PC-9 (cell line): ENCODE data around the gene DSPP.

Source experiments
- EZH2 ChIP-seq: fragments of 200-600 bp; sonication (generic); IDR thresholded peaks from 2 replicates; pipeline ENCODE4 v1.8.0; 2017; ENCODE audit warnings: antibody characterized with exemption, low read depth
- TF ChIP-seq, protein P1 (sequence below): fragments of 200-600 bp; sonication (generic); conservative IDR thresholded peaks from 2 replicates; pipeline ENCODE4 v1.6.1; 2017; ENCODE audit warnings: mixed run types, antibody characterized with exemption, mild to moderate bottlenecking, moderate library complexity

DNA sequence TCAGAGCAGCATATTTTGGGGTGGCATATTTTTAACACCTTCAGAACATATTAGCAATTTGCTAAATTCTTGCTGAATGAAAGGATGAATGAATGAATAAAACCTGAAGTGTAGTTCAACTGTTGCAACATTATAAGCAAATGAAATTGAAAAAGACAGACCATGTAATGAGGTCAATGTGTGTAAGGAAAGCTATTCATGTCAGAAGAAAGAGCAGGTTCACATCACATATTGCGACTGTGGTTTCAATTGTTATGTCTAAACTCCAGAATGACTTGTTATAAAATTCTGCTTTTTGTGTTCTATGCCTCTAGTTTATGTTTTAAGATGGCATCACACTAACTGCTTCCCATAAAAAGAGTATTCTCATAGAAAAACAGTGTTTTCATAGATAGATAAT is 32.9 kb upstream of the DSPP start:
- TF ChIP-seq, protein P1, sequence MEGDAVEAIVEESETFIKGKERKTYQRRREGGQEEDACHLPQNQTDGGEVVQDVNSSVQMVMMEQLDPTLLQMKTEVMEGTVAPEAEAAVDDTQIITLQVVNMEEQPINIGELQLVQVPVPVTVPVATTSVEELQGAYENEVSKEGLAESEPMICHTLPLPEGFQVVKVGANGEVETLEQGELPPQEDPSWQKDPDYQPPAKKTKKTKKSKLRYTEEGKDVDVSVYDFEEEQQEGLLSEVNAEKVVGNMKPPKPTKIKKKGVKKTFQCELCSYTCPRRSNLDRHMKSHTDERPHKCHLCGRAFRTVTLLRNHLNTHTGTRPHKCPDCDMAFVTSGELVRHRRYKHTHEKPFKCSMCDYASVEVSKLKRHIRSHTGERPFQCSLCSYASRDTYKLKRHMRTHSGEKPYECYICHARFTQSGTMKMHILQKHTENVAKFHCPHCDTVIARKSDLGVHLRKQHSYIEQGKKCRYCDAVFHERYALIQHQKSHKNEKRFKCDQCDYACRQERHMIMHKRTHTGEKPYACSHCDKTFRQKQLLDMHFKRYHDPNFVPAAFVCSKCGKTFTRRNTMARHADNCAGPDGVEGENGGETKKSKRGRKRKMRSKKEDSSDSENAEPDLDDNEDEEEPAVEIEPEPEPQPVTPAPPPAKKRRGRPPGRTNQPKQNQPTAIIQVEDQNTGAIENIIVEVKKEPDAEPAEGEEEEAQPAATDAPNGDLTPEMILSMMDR, result no peak
- no peak for TF ChIP-seq EZH2
